ENCODE data around the gene PDE10A.

PDE10A gene

DNA sequence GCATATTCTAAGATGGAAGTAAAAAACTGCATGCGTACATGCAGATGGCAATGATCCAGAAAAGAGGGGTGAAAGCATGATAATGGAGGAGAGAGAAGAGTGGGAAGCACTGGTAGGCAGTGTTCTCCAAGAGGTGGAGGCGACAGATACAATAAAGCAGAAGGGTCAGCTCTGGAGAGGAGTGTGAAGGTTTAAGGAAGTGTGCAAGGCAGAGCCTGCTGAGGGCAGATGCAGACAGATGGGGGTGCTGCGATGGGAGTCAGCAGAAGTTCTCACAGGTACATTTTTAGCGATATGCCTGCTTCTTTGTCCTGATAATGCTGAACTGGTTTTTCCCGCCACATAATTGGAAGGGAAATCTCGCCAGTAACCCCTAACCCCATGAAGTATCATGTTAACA lies 272.6 kb downstream of the PDE10A start:
- Histone ChIP-seq H3K27ac (no peak overlapping the region), H3K4me3 (no peak overlapping the region), H3K36me3 (no peaks in the 10 kb centered on the region), H3K27me3 (no peaks in the 10 kb centered on the region), H3K9me3 (no peaks in the 10 kb centered on the region), H3K4me1 (no peaks in the 10 kb centered on the region)
- intact Hi-C loops (cut with DNase I; ENCODE audit: low total_unique reads): no loop called here
- DNase-seq: no peak
- TF ChIP-seq, protein P1, sequence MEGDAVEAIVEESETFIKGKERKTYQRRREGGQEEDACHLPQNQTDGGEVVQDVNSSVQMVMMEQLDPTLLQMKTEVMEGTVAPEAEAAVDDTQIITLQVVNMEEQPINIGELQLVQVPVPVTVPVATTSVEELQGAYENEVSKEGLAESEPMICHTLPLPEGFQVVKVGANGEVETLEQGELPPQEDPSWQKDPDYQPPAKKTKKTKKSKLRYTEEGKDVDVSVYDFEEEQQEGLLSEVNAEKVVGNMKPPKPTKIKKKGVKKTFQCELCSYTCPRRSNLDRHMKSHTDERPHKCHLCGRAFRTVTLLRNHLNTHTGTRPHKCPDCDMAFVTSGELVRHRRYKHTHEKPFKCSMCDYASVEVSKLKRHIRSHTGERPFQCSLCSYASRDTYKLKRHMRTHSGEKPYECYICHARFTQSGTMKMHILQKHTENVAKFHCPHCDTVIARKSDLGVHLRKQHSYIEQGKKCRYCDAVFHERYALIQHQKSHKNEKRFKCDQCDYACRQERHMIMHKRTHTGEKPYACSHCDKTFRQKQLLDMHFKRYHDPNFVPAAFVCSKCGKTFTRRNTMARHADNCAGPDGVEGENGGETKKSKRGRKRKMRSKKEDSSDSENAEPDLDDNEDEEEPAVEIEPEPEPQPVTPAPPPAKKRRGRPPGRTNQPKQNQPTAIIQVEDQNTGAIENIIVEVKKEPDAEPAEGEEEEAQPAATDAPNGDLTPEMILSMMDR (IDR thresholded peaks at IDR 0.05): no peak

DNA sequence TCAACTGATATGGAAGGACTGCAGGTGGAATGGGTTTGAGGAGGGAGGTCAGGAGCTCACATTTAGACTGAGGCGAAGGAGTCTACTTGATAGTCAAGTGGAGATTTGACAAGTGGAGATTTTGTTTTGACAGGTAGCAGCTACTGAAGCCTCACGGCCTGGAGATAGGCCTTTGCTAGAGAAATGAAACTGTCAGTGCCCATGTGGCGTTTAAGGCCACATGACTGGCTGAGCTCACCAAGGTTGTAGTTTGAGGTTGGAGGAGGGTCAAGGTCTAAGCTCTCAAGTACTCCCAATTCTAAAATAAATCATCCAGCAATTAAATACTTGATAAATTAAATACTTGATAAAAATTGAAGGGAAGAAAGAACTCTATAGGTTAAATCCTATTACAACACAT lies 273.5 kb downstream of the PDE10A start:
- H3K36me3 ChIP-seq: no peaks in the 10 kb centered on the region
- TF ChIP-seq, protein P1 (IDR thresholded peaks at IDR 0.05): no peak
- no peak overlapping the region for H3K27ac ChIP-seq
- no peak for DNase-seq
- no peak overlapping the region for H3K4me3 ChIP-seq
- intact Hi-C loops (cut with DNase I; ENCODE audit: low total_unique reads): no loop called here
- no peaks in the 10 kb centered on the region for H3K27me3 ChIP-seq
- H3K4me1 ChIP-seq: no peaks in the 10 kb centered on the region
- no peaks in the 10 kb centered on the region for H3K9me3 ChIP-seq

DNA sequence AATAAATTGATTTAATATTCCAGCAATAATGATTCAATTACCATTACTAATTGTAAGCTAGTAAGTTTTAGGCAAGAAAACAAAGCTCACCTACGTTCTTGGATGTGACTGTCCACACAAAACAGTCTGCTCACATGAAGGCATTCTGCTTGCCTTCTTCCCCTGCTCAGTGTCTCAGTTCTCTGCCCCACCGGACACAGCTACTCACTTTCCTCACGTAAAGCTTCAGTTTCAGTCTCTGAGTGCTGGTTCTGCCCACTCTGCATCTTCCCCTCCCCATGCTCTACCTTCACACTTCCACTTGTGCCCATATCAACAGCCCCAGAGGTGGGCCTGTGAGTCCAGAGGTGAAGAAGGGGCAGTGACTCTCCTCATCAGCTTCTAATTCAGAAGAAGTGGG lies 279.7 kb downstream of the PDE10A start:
- TF ChIP-seq, protein P1 (IDR thresholded peaks at IDR 0.05): no peak
- Histone ChIP-seq H3K36me3 (no peaks in the 10 kb centered on the region), H3K4me3 (no peak overlapping the region), H3K27ac (no peak overlapping the region), H3K27me3 (no peaks in the 10 kb centered on the region), H3K9me3 (no peaks in the 10 kb centered on the region), H3K4me1 (no peaks in the 10 kb centered on the region)
- no peak for DNase-seq
- intact Hi-C loops (cut with DNase I; ENCODE audit: low total_unique reads): no loop called here

DNA sequence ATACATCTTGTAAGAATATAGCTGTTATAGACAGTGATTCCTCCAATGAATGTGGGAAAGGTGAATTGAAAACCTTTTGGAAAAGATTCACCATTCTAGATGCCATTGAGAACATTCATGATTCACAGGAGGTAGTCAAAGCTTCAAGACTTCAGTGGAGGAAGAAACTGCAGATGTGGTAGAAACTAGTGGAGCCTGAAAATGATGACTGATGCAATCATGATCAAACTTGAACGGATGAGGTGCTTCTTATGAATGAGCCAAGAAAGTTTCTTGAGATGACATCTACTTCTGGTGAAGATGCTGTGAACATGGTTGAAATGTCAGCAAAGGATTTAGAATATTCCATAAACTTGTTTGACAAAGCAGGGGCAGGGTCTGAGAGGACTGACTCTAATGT lies 286.9 kb downstream of the PDE10A start:
- no peaks in the 10 kb centered on the region for H3K9me3 ChIP-seq
- H3K4me3 ChIP-seq: no peak overlapping the region
- no peaks in the 10 kb centered on the region for H3K4me1 ChIP-seq
- no peak for DNase-seq
- no peaks in the 10 kb centered on the region for H3K27me3 ChIP-seq
- no peaks in the 10 kb centered on the region for H3K36me3 ChIP-seq
- TF ChIP-seq, protein P1 (IDR thresholded peaks at IDR 0.05): no peak
- no peak overlapping the region for H3K27ac ChIP-seq
- intact Hi-C loops (cut with DNase I; ENCODE audit: low total_unique reads): no loop called here

DNA sequence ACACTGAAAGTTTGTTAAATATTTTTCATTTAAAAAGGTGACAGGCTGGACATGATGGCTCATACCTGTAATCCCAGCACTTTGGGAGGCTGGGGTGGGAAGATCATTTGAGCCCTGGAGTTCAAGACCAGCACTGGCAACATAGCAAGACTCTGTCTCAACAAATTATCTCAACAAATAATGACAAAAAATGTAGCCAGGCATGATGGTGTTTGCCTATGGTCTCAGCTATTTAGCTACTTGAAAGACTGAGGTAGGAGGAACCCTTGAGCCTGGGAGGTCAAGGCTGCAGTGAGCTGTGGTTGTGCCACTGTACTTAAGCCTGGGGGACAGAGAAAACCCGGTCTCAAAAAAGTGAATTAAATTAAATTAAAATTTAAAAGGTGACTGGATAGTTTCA lies 297.7 kb downstream of the PDE10A start:
- DNase-seq: no peak
- intact Hi-C loops (cut with DNase I; ENCODE audit: low total_unique reads): no loop called here
- TF ChIP-seq, protein P1 (IDR thresholded peaks at IDR 0.05): no peak

DNA sequence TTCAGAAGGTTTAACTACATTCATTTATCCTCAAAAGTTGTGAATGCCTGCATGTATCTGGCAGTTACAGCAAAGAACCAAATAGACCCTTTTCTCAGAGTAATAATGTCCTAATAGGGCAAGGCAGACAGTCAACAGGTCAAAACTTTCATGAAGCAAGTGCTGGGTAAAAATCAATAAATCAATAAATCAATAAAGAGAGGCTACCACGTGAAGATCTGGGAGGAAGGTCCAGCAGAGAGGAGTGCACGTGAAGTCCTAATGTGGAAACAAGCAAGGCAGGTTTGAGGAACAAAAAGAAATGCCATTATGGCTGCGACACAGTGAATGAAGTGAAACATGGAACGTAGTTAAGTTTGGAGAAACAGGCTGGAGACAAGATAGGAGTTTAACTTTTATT lies 317.3 kb downstream of the PDE10A start:
- DNase-seq: no peak
- Histone ChIP-seq H3K27me3 (no peaks in the 10 kb centered on the region), H3K4me1 (no peaks in the 10 kb centered on the region), H3K36me3 (no peaks in the 10 kb centered on the region), H3K9me3 (no peaks in the 10 kb centered on the region), H3K27ac (no peak overlapping the region), H3K4me3 (no peak overlapping the region)
- TF ChIP-seq, protein P1 (IDR thresholded peaks at IDR 0.05): no peak
- intact Hi-C loops (cut with DNase I; ENCODE audit: low total_unique reads): no loop called here

More for the DNA sequence above, 297.7 kb downstream of the PDE10A start:
- Histone ChIP-seq H3K27ac (no peak overlapping the region), H3K4me1 (no peaks in the 10 kb centered on the region), H3K36me3 (no peaks in the 10 kb centered on the region), H3K4me3 (no peak overlapping the region), H3K27me3 (no peaks in the 10 kb centered on the region), H3K9me3 (peaks cover 0 to 9% (median 4%) of the 10 kb centered on the region in 3 donors)

Data from tibial artery (tissue), 4 donors.